Measurements from ENCODE around the gene CHP2.

DNA sequence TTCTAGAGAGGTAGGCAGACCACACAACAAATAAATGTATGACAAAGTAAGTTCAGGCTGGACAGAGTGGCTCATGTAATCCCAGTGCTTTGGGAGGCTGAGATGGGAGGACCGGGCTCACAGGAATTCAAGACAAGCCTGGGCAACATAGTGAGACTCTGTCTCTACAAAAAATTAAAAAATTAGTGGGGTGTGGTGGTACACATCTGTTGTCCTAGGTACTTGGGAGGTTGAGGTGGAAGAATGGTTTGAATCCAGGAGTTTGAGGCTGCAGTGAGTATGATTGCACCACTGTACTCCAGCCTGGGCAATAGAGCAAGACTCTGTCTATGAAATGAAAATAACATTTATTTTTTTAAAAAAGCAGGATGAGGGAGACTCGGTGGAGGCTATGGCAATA lies 18.5 kb downstream of the CHP2 start:
- TF ChIP-seq, protein P1, sequence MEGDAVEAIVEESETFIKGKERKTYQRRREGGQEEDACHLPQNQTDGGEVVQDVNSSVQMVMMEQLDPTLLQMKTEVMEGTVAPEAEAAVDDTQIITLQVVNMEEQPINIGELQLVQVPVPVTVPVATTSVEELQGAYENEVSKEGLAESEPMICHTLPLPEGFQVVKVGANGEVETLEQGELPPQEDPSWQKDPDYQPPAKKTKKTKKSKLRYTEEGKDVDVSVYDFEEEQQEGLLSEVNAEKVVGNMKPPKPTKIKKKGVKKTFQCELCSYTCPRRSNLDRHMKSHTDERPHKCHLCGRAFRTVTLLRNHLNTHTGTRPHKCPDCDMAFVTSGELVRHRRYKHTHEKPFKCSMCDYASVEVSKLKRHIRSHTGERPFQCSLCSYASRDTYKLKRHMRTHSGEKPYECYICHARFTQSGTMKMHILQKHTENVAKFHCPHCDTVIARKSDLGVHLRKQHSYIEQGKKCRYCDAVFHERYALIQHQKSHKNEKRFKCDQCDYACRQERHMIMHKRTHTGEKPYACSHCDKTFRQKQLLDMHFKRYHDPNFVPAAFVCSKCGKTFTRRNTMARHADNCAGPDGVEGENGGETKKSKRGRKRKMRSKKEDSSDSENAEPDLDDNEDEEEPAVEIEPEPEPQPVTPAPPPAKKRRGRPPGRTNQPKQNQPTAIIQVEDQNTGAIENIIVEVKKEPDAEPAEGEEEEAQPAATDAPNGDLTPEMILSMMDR (IDR thresholded peaks at IDR 0.05), result no peak
- no peak for TF ChIP-seq POLR2A (IDR thresholded peaks at IDR 0.05)

All from testis (tissue), 2 donors.